K562 (cell line): ENCODE measurements around the gene CS. TPM values are rescaled to one million over a fixed set of nuclear protein-coding genes. Genes with fewer than 3 reads are reported as not detected.

Source experiments
- DLX4 ChIP-seq: fragments of 250-450 bp; sonication (Bioruptor Pico); IDR thresholded peaks from 2 replicates; pipeline ENCODE4 v1.6.1; 2021; ENCODE audit warnings: mild to moderate bottlenecking
- FOXA1 ChIP-seq: fragments of 450-650 bp; IDR thresholded peaks from 2 replicates; pipeline ENCODE4 v1.6.1; 2016; ENCODE audit warnings: mild to moderate bottlenecking, borderline replicate concordance
- HDAC6 ChIP-seq: IDR thresholded peaks from 2 replicates; pipeline ENCODE4 v1.6.1; 2012; ENCODE audit warnings: low read depth, mild to moderate bottlenecking, control low read depth, inconsistent platforms, low read length, moderate library complexity
- HINFP ChIP-seq: fragments of 450-650 bp; conservative IDR thresholded peaks from 2 replicates; pipeline ENCODE4 v1.6.1; 2016; ENCODE audit warnings: missing genetic modification characterization, low read depth, mild to moderate bottlenecking, control low read depth, missing compliant biosample characterization
- MEF2A ChIP-seq: IDR thresholded peaks from 2 replicates; pipeline ENCODE4 v1.6.1; 2011; ENCODE audit warnings: low read depth, mild to moderate bottlenecking, low read length, moderate library complexity; ENCODE audit not compliant: control insufficient read depth
- SIN3B ChIP-seq: fragments of 450-650 bp; IDR thresholded peaks from 2 replicates; pipeline ENCODE4 v1.6.1; 2017; ENCODE audit warnings: low read depth, mild to moderate bottlenecking, moderate library complexity
- SMAD1 ChIP-seq: fragments of 150-350 bp; IDR thresholded peaks from 2 replicates; pipeline ENCODE4 v1.6.1; 2014; ENCODE audit warnings: low read length, low read depth; ENCODE audit not compliant: partially characterized antibody
- TBP ChIP-seq: optimal IDR thresholded peaks from 2 replicates; pipeline ENCODE3; 2011; ENCODE audit warnings: low read depth, low read length, improper control_type of control experiment
- TGIF2 ChIP-seq: sonication (generic); formaldehyde crosslinking; IDR thresholded peaks from 2 replicates; pipeline ENCODE4 v1.8.1; 2022; ENCODE audit warnings: mild to moderate bottlenecking, missing genetic modification reagents, moderate library complexity
- ZNF311 ChIP-seq: fragments of 250-450 bp; sonication (Bioruptor Pico); IDR thresholded peaks from 2 replicates; pipeline ENCODE4 v1.4.0; 2020; ENCODE audit warnings: mild to moderate bottlenecking, moderate library complexity
- ZNF436 ChIP-seq: fragments of 250-450, 450-650 bp; sonication (Bioruptor Pico); formaldehyde crosslinking; IDR thresholded peaks from 2 replicates; pipeline ENCODE4 v1.7.0; 2020; ENCODE audit warnings: mild to moderate bottlenecking
- ZNF668 ChIP-seq: fragments of 250-450 bp; sonication (Bioruptor Pico); IDR thresholded peaks from 2 replicates; pipeline ENCODE4 v1.8.0; 2022; ENCODE audit warnings: mild to moderate bottlenecking, inconsistent platforms
- polyA plus RNA-seq, 8 experiments: library from polyadenylated mRNA; depleted of rRNA in 4 of 8; stranded (reverse) in 5 of 8; unstranded in 3 of 8; fragments of >200 nt; fragmentation: Nextera tagmentation in 2 of 8; fragmentation: Illumina TruSeq in 1 of 8; extraction: Ambion mirVana in 2 of 8; extraction: Trizol in 1 of 8; gene quantifications; 2 replicates each; pipeline versions ENCODE4 v1.2.1 to v1.2.3, GENCODE V29; 2011 to 2014; ENCODE audit warnings: inconsistent platforms in 1 of 8, missing spikeins in 1 of 8
- total RNA-seq, 7 experiments: library from RNA; depleted of rRNA in 6 of 7; stranded (reverse); fragments of >200 nt in 6 of 7; fragmentation: Illumina TruSeq in 2 of 7; extraction: Trizol in 2 of 7; gene quantifications; 2 replicates each; pipeline versions ENCODE4 v1.2.1 to v1.2.3, GENCODE V29; 2011 to 2021; ENCODE audit warnings: low replicate concordance in 1 of 7
- TF ChIP-seq, protein P1 (sequence below), 2 experiments: fragments of 450-650 bp in 1 of 2; sonication (generic) in 1 of 2; formaldehyde crosslinking in 1 of 2; IDR thresholded peaks; 2 replicates each; pipeline versions ENCODE4 v1.7.1 to v1.9.0; 2016 to 2022; ENCODE audit warnings: inconsistent platforms in 1 of 2, mild to moderate bottlenecking in 1 of 2, missing genetic modification reagents in 1 of 2
- TF ChIP-seq, protein P2 (sequence below): fragments of 450-650 bp; formaldehyde crosslinking; IDR thresholded peaks from 2 replicates; pipeline ENCODE4 v1.4.0; 2022; ENCODE audit warnings: missing genetic modification characterization

The CS gene
- total and polyA plus RNA-seq, 9 of the 15 experiments (the other 6 are each of a cell fraction or from before 2014, with no cell fraction given) = 99.9 to 390 (median 149) TPM

GRCh38 chr12:56315622-56316473, 15.7 kb upstream of the CS start, which contains the start of gene CNPY2 (continued):
- TF ChIP-seq FOXA1 (no peak), HDAC6 (no peak), SIN3B (no peak; the same call in 1 of the 2 replicates), SMAD1 (peak; percentile 23), MEF2A (no peak), ZNF311 (no peak), DLX4 (no peak), ZNF668 (no peak), HINFP (tag) (0 out of 2 replicates have a peak, but pooled peaks have one; percentile 43), ZNF436 (CRISPR knock-in tag) (no peak), TBP (peak; percentile 91), TGIF2 (no peak)
- TF ChIP-seq, protein P1, sequence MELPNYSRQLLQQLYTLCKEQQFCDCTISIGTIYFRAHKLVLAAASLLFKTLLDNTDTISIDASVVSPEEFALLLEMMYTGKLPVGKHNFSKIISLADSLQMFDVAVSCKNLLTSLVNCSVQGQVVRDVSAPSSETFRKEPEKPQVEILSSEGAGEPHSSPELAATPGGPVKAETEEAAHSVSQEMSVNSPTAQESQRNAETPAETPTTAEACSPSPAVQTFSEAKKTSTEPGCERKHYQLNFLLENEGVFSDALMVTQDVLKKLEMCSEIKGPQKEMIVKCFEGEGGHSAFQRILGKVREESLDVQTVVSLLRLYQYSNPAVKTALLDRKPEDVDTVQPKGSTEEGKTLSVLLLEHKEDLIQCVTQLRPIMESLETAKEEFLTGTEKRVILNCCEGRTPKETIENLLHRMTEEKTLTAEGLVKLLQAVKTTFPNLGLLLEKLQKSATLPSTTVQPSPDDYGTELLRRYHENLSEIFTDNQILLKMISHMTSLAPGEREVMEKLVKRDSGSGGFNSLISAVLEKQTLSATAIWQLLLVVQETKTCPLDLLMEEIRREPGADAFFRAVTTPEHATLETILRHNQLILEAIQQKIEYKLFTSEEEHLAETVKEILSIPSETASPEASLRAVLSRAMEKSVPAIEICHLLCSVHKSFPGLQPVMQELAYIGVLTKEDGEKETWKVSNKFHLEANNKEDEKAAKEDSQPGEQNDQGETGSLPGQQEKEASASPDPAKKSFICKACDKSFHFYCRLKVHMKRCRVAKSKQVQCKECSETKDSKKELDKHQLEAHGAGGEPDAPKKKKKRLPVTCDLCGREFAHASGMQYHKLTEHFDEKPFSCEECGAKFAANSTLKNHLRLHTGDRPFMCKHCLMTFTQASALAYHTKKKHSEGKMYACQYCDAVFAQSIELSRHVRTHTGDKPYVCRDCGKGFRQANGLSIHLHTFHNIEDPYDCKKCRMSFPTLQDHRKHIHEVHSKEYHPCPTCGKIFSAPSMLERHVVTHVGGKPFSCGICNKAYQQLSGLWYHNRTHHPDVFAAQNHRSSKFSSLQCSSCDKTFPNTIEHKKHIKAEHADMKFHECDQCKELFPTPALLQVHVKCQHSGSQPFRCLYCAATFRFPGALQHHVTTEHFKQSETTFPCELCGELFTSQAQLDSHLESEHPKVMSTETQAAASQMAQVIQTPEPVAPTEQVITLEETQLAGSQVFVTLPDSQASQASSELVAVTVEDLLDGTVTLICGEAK (IDR thresholded peaks at IDR 0.05) = no peak
- TF ChIP-seq, protein P1 (CRISPR knock-in tag; IDR thresholded peaks at IDR 0.05) = no peak
- TF ChIP-seq, protein P2, sequence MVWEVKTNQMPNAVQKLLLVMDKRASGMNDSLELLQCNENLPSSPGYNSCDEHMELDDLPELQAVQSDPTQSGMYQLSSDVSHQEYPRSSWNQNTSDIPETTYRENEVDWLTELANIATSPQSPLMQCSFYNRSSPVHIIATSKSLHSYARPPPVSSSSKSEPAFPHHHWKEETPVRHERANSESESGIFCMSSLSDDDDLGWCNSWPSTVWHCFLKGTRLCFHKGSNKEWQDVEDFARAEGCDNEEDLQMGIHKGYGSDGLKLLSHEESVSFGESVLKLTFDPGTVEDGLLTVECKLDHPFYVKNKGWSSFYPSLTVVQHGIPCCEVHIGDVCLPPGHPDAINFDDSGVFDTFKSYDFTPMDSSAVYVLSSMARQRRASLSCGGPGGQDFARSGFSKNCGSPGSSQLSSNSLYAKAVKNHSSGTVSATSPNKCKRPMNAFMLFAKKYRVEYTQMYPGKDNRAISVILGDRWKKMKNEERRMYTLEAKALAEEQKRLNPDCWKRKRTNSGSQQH = no peak
